Measurements from ENCODE around the gene ANKRD6.

ANKRD6 gene

DNA sequence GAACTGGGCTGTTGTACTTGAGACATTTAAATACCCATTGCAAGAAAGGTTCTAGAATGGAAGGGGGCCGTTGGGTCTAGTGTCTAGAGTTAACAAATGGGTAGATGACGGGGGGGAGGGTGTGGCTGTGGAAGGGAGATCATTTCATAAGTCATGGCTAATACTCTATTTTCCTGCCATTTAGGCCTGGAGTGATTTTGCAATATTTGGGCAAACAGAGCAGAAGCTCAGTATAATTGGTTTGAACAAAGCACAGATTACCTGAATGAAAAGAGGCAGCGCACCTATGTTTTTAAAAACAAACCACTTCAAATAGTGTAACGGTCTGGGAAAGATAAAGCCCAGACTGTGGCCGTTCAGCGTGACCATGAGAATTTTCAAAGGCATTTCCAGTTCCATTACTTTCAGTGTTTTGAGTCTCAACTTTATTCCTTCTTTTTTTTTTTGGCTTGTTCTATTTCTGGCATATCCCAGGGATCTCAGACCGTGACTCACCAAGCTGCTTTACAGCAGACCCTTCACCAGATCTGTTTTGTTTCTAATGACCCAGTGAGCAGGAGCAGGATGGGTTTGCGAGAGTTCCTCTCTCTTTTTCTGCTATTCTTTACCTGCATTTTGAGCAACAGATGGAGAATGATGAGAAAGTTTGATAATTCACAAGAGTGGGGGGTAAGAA, 131.9 kb downstream of the ANKRD6 start:
- DNase-seq (ENCODE audit: low read depth in 3 of 3), result no peak

DNA sequence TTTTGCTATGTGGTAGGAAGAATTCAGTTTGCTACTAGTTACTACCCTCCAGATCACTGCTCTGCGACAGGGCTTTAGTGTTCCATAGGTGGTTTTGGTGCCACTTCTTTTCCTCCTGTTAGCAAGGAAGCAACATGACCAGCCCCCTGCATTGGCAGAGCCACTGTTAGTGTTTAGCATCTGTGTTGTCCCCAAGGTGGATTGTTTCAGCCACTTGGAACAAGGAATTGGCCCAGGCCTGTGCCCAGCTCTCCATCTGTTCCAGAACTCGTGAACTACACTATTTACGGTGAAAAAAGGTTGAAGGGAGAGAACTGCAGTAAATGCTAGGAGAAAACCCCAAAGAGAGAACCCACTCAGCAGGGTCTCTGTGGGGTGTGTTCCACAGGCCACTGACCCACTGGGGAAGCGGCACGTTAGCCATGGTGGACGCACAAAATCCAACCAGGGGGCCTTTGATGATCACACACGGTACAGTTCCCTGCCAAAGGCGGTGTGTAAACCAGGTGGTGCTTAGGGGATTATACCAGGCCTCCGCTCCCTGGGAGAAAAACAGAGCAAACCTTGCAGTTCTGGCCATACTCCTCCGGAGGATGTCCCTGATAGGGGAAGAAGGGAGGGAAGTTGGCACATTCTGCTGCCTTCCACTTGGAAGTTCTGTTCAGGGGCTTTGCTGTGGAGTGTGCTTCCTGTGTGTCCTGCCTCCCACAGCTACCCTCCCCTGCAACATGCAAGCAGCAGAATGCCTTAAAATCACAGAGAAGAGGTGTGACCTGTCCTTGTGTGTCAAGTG, 133.3 kb downstream of the ANKRD6 start:
- no peak for DNase-seq (ENCODE audit: low read depth in 3 of 3)

GRCh38 chr6:89566930-89567629, 134.1 kb downstream of the ANKRD6 start:
- DNase-seq (ENCODE audit: low read depth in 3 of 3), result no peak

DNA sequence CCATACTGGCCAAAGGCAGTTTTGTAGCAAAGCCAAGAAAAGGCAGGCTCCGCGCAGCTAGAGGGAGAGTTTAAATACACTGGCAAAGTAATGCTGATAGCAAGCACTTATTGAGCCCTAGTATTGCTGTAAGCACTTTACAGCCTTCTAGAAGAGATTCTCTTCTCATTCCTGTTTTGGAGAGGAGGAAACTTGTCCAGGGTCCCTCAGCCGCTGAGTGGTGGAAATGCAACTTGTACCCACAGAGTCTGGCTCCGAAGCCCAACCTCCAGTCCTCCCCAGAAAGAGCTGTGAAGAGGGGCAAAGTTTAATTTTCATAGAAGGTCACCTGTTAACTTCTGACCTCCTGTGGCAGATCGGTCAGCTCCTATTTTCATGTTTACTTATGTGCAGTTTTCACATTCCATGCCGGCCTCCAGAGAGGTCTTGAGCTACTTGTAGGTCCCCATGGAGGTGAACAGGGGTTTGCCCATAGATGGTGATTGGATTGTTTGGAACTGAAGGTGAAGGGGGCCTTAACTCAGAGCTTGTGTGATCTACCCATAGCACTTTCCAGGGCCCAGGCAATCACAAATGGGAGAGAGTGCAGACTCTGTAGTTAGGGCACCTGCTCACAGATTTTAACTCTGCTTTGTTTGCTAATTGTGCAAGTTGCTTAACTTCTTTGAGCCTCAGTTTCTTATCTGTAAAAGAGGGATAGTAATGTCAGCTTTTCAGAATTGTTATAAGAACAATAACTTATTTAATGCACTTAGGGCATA, 134.9 kb downstream of the ANKRD6 start:
- no peak for DNase-seq (ENCODE audit: low read depth in 3 of 3)

DNA sequence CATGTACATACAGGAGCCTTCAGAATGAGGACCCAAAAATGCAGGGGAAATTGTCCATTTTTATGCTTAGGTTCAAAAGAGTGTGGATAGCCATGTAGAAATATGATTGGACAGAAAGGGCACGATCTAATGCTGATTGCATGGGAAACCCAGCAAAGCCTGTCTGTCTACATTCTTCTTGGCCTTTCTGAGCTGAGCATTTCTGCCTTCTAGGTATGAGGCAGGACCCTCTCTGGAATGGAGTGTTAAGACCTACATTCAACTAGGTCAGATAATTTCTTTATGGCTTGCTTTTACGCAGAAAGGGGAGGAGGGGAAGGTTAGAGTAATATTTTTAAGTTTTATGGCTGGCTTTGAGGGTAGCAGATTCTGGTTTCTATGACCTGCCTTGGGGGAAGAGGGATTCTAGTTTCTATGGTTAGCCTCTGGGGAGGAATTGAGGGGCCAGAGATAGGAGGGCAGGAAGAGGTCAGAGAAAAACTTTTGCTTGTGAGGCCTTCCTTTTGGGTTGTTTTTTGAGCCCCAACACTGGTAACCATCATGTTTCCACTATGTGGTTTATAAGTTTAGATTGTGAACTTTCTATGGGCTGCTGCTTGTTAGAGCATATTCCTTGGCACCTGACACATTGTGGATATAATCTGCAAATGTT, 142.1 kb downstream of the ANKRD6 start:
- no peak for DNase-seq (ENCODE audit: low read depth in 3 of 3)

- no peak for DNase-seq (ENCODE audit: low read depth in 3 of 3)
These were observed 142.6 kb downstream of the ANKRD6 start for GRCh38 chr6:89575562-89575960.

DNA sequence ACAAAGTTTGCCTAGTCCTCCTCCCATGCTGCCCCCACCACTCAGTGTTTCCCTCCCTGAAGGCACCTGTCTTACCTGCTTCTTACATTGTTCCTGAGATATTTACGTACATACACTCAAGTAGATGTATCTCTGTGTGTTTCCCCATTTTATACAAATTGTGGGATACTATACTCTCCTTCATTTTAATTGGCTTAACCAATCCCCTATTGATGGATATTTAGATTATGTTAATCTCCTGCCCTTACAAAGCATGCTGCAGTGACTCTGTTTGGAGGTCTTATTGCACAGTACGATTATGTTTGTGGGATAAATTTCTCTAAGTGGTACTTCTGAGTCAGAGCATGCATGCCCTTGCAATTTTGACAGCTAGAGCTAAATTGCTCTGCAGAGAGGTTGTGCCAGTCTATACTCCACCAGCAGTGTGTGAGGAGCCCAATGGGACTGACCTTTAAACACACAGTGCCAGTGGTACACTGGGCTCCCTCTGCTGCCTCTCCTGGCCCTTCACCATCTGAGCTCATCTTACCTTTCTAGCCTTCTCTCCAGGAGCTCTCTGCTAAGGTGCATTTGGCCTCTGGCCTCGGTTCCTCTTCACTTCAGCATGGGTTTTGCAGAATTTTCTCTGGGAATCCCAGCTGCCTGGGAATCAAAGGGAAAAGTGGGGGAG, 148.2 kb downstream of the ANKRD6 start:
- no peak for DNase-seq (ENCODE audit: low read depth in 3 of 3)

- no peak for DNase-seq (ENCODE audit: low read depth in 3 of 3)
These were observed 148.7 kb downstream of the ANKRD6 start for GRCh38 chr6:89581689-89582088.

DNA sequence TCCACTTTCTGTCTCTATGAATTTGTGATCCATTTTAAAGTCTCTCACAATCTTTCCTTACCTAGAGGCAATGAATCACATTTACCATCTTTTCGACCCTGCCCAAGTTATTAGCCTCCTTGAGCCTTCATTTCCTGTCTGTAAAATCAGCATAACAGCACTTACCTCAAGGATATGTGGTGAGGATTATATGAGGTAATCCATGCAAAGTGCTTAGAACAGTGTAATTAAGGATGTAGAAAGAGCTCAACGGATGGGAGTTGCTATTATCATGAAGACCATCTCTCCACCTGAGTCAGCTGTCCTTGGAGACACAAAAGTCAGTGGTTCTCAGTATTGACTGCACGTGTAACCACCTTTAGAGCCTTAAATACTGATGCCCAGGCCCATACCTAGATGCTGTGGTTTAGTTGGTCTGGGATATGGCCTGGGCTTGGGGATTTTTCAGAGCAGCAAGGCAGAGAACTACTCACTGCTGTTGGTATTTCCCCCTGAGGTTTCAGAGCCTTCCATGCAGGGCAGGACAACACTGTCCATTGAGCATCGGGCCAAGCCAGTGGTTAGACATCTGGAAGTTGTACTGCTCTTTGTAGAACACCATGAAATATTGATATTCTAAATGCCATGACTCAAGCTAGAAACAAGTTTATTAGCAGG, 149.8 kb downstream of the ANKRD6 start:
- DNase-seq (ENCODE audit: low read depth in 3 of 3), result no peak

DNA sequence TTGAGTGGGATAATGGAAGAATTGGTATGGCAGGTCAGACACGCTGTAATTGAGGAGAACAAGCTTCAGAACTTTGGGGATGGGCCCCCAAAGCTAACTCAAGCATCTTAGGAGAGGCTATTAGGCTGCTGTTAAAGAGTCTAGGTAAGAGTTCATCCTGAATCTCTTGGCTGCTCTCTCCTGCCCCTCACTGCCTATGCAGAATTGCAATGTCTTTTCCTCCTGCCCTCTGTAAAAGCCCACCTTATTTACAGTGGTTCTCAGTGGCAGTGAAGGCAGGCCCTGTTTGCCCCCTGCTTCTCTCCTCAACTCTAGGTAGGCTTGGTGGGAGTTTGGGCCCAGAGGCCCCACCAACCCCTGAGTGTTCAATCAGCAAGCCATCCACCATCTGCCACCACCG, 150.6 kb downstream of the ANKRD6 start:
- no peak for DNase-seq (ENCODE audit: low read depth in 3 of 3)

- DNase-seq (ENCODE audit: low read depth in 3 of 3), result no peak
These were observed 151.6 kb downstream of the ANKRD6 start for GRCh38 chr6:89584539-89584938.

DNA sequence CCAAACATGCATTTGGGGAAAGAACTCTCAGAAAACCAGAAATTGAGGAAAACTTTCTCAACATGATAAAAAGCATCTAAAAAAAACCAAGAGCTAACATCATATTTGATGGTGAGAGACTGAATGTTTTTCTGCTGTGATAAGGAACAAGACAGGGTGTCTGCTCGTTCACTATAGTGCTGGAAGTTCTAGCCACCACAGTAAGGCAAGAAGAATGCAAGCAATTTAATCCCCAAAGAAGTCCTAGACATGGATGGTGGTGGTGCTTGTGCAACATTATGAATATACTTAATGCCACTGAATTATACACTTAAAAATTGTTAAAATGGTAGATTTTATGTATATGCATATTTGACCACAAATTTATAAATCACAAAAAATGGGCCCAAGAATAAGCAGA, 152.2 kb downstream of the ANKRD6 start:
- no peak for DNase-seq (ENCODE audit: low read depth in 3 of 3)

DNA sequence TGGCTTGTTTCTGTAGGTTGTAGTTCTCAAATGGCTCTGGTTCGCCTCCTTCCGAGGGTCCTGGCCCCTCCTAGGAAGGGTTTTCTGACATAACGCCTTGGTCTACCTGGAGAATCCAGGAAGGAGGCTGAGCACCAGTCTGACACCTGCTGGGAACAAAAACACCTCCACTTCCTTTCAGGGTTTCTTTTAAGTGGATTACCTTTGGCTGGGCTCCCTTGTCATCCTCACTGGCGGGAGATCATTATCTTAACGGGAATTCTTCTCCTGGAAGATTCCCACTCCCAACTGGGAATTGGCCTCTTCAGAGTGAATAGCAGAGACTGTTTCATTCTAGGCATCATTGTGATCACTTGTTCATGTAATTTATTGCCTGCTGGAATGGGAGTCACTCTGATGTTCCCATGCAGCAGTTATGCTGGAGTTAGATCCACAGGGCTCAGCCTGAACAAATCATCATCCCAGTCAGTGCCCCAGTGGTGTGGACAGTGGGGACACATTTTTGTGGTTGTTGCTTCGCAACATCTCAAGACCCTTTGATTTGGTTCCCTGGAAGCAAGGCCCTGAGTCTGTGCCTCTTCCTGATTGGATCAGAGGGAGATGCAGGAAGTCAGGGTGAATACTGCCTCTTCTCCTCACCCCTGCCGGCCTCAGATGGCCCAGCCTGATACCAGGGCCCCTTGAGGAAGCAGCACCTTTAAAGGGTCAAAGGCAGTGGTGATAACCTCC, 156.5 kb downstream of the ANKRD6 start:
- no peak for DNase-seq (ENCODE audit: low read depth in 3 of 3)

- DNase-seq (ENCODE audit: low read depth in 3 of 3), result no peak
These were observed 157.2 kb downstream of the ANKRD6 start for GRCh38 chr6:89590133-89590532.

DNA sequence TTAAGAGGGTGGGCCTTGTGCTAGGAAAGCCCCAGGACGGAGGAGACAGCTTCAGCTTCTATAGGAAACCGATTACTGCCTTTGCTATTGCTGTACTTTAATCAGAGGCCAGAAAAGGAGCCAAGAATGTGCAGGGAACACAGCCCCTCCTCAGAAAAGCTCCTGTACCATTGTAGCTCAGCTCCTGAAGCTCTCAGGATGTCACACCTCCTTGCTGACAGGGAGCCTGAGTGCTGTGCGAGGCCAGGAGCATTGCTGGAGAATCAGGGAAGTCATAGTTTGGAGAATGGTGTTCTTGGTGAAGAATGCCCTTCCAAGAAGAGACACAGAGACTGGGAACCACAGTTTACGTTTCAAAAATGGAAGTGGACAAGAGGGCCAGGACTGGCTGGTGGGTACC, 158.8 kb downstream of the ANKRD6 start:
- no peak for DNase-seq (ENCODE audit: low read depth in 3 of 3)

- DNase-seq (ENCODE audit: low read depth in 3 of 3), result no peak
These were observed 163.1 kb downstream of the ANKRD6 start for GRCh38 chr6:89596056-89596455.

- no peak for DNase-seq (ENCODE audit: low read depth in 3 of 3)
These were observed 163.5 kb downstream of the ANKRD6 start for GRCh38 chr6:89596484-89596883.

- DNase-seq (ENCODE audit: low read depth in 3 of 3), result no peak
These were observed 164.4 kb downstream of the ANKRD6 start for GRCh38 chr6:89597372-89597771.

GRCh38 chr6:89597988-89598387, 165.0 kb downstream of the ANKRD6 start:
- no peak for DNase-seq (ENCODE audit: low read depth in 3 of 3)

DNA sequence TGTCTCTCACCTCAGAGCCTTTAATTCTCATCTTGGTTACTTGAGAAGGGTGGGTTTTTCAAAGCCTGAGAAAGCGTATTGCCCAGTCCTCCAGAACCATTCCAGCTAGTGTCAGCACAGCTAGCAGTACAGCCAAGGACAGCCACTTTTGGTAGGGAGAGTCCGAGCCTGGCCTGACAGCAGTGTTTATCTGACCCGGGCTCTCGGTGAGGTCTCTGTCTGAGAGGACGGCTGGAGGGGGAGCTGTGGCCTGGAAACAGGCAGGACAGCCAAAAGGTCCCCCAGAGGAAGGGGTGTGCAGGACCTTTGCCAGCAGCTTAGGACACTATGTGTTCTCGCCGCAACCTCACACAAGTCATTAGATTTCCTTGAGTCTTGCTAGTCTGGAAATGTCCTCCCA, 166.8 kb downstream of the ANKRD6 start:
- no peak for DNase-seq (ENCODE audit: low read depth in 3 of 3)

Measured in stimulated activated CD4-positive, alpha-beta T cell treated with anti-CD3 and anti-CD28 coated beads, TNF-alpha, amount 100 ng/mL, for 4 hours (primary cell).